Stimulated activated CD4-positive, alpha-beta T cell treated with anti-CD3 and anti-CD28 coated beads, TNF-alpha, amount 100 ng/mL, for 1 hour (primary cell): ENCODE data around the gene RGMA.

Source experiments
- DNase-seq, 3 donors: peaks; one replicate each; pipeline ENCODE4 v3.0.0-alpha.2; 2020; ENCODE audit warnings: low read depth in 3 of 3, low spot score in 1 of 3

The RGMA gene

GRCh38 chr15:93088981-93089726 lies at the start of gene RGMA:
TSS of gene RGMA (minus strand) at chr15:93089211. CDS start at chr15:93088932, 279 bp downstream.
- no peak for DNase-seq

GRCh38 chr15:93136606-93137005 lies 47.6 kb upstream of the RGMA start:
- DNase-seq, result no peak

- DNase-seq, result no peak
Observed at GRCh38 chr15:93135997-93136397, 47.0 kb upstream of the RGMA start.

- DNase-seq, result no peak
Observed at GRCh38 chr15:93135459-93135858, 46.4 kb upstream of the RGMA start.

- no peak for DNase-seq
Observed at GRCh38 chr15:93131485-93132095, 42.6 kb upstream of the RGMA start.

- DNase-seq, result no peak
Observed at GRCh38 chr15:93129702-93130488, 40.9 kb upstream of the RGMA start.

GRCh38 chr15:93127286-93127685 lies 38.3 kb upstream of the RGMA start:
- no peak for DNase-seq

GRCh38 chr15:93126599-93126998 lies 37.6 kb upstream of the RGMA start:
- DNase-seq, result no peak

GRCh38 chr15:93126148-93126547 lies 37.1 kb upstream of the RGMA start:
- no peak for DNase-seq

- no peak for DNase-seq
Observed at GRCh38 chr15:93124126-93124525, 35.1 kb upstream of the RGMA start.

- no peak for DNase-seq
Observed at GRCh38 chr15:93121973-93122910, 33.2 kb upstream of the RGMA start.

GRCh38 chr15:93121107-93121506 lies 32.1 kb upstream of the RGMA start:
- no peak for DNase-seq

- DNase-seq, result no peak
Observed at GRCh38 chr15:93118904-93119303, 29.9 kb upstream of the RGMA start.

GRCh38 chr15:93111451-93111850 lies 22.4 kb upstream of the RGMA start:
- DNase-seq, result no peak

- no peak for DNase-seq
Observed at GRCh38 chr15:93110502-93111040, 21.6 kb upstream of the RGMA start.

GRCh38 chr15:93109336-93110102 lies 20.5 kb upstream of the RGMA start:
- DNase-seq, result no peak

- DNase-seq, result no peak
Observed at GRCh38 chr15:93107646-93108045, 18.6 kb upstream of the RGMA start.

- DNase-seq, result no peak
Observed at GRCh38 chr15:93105485-93105884, 16.5 kb upstream of the RGMA start.

- DNase-seq, result no peak
Observed at GRCh38 chr15:93103823-93104222, 14.8 kb upstream of the RGMA start.

GRCh38 chr15:93102211-93102610 lies 13.2 kb upstream of the RGMA start:
- DNase-seq, result no peak
